PC-9 (cell line): Measurements from ENCODE around the gene HEBP1.

Experiments used
- CTCF ChIP-seq: fragments of 200-600 bp; sonication (generic); conservative IDR thresholded peaks from 2 replicates; pipeline ENCODE4 v1.6.1; 2017; ENCODE audit warnings: mixed run types, antibody characterized with exemption, mild to moderate bottlenecking, moderate library complexity
- EZH2 ChIP-seq: fragments of 200-600 bp; sonication (generic); IDR thresholded peaks from 2 replicates; pipeline ENCODE4 v1.8.0; 2017; ENCODE audit warnings: antibody characterized with exemption, low read depth

DNA sequence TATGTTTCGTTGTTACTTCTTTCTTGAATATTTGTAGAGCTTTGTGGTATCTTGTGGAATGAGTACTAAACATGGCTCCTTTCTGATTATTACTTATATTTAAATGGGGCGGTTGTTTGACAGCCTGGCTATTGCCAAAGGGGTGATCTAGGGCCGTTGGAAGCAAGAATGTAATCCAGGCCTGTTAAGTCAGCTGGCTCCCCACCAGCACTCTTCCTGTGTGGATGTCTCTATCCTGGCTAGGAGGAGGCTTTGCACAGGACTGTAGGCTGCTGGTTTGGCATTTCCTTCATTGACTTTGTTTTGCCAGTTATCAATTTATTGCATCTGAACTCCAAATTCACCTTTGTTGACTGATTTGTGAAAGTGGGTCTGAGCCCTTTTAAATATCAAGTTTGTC is 49.8 kb upstream of the HEBP1 start:
- TF ChIP-seq CTCF (no peak), EZH2 (no peak)
